Limb (tissue), 2 donors: ENCODE results near the gene CCDC182.

Experiments
- DNase-seq, 2 donors: peaks; one replicate each; pipeline ENCODE4 v3.0.0-alpha.2; 2016; ENCODE audit errors: extremely low spot score in 2 of 2

Gene CCDC182

DNA sequence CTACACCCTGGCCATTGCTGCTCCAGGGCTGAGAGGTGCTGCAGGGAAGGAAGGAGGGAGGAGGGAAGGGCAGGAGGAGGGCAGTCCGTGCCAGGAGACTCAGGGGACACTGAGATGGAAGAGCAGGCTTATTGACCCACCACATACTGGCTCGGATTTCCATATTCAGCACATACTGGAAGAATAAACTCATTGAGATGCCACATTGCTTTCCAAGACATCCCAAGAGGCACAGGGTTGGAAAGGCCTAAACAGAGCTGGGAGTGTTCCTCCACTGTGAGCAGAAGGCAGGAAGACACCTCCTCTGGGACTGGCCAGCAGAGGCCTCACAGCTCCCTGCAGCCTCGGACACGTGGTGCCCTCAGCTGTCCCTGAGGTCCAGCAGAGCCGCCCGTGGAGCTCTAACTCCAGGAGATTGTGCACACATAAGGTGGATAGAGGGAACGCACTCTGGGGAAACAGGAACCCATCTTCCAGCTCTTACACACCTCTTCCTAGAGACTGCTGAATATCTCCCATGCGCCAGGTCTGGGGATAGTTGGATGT, 17.4 kb downstream of the CCDC182 start:
- DNase-seq = no peak

DNA sequence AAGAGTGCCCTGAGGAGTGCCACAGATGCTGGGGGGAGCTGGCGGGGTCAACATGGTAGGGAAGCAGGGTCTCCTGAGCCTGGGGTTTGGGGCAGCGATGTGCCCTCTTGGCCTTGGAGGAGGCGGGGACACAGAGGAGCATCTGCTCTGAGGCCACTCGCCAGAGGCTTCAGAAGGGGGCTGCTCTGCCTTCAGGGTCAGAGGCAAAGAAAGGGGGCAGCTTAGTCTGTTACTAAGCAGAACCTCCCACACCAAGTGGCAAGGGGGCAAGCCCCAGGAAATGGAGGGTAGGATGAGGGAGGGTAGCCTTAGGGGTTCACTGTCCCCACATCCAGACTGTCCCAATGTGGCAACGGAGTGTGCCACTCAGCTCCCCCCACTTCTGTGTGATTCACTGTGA, 18.3 kb downstream of the CCDC182 start:
- DNase-seq = no peak

DNA sequence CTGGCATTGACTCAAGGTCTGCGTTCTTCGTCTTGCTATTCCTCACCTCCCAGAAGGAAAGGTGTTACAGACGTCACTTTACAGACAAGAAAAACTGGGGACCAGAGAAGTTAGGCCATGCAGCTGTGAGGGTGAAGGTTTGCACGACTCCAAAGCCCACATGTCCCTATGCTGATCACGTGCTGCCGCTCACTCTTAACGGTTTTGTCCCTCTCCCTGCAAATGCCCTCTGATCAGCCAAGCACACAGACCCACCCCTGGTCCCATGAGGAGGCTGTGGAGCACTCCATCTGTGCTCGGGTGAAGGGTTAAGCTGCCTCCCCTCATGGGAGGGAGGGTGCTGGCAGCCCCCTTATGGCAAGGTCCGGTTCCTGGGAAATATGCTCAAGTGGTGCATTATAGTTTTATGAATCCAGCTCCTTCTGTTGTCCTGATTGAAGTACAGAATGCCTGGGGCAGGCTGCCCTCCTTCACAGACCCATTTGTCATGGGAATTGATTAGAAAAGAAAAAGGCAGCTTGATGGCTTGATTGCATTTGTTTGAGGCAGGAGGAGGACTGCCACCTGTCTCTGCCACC, 18.8 kb downstream of the CCDC182 start:
- no peak for DNase-seq

DNA sequence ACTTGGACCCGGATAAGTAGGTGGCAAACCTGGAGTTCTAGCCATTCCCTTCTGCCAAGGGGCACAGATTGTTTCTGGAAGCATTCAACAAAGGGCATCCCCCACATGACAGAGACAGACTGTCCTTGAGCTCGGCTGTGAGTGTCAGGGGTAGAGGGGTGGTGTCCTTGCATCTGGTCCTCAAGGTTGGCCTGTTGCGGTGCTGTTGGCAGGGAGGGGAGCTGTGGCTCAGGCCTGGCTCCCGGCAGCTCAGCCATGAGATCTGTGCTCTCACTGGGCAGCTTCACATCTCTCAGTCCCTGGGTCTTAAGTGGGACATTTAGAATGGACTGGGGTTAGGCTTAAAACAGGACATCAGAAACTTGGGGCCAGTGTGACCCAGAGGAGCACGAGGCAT, 20.4 kb downstream of the CCDC182 start:
- DNase-seq = no peak

DNA sequence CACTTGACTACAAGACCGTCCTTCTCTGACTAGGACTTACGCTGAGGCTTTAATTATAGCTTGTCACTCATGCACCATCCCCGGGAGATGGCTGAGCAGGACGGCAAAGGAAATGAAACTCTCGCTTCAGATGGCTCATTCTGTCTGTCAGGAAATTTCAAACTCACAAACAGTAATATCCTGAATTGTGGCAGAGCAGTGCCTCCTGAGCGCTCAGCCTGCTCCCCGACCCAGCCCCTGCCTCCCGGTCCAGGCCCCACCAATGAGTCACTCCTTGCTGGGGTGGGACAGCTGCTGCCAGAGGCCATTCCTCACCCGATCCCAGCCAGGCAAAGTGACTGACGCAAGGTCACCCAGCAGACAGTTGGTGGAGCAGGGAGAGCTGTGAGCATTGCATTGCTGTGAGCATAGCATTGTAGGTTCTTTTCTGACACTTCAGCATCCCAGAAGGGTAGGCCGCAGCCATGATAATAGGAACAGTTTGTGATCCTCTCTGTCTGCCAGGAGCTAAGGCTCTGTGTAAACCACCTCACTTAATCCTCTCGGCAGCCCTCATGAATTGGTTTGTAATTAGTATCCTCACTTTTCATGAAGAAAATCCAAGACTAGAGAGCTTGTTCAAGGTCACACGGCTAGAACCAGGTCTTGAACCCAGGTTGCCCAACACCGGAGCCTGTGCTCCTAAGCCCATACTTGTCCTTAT, 20.9 kb downstream of the CCDC182 start:
- DNase-seq = no peak

DNA sequence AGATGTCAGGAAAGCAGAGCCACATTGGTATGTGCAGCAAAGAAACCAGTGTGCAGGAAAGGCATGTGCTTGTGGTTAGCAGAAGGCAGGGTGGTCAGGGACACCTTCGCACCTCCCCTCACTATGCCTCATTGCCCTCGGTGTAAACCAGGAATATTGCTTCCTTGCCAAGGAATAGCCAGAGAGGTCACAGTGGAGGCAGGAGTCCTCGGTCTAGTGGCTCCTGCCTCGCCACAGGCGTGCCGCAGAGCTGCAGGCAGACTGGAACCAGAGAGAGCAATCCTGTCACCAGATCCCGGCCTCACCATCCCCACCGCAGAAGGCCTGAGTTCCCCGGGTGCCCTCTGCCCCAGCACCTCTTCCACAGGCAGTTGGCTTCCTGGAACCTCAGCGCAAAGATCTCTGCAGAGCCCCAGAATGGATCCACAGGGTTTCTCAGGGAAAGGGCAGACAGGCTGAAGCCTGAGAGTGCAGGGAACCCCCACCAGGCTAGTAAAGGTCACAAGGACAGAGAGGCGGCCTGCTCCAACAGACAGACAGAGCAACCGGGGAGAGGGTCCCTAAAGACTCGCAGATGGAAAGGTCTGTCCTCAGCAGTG, 21.6 kb downstream of the CCDC182 start:
- no peak for DNase-seq

DNA sequence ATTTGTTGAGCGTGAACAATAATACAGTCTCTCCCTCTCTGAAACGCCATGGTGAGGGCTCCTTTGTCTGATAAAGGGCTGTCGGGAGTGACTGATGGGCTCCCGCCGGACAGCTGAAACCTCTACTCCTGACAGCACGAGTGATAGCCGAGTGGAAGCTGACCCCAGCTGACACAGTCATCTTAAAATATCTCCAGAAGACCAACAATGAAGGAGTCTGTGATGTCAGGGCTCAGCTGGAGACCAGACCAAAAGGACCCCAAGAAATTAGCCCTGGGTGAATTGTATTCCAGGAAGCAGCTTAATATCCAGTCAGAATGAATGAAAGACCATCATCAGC, 22.4 kb downstream of the CCDC182 start:
- DNase-seq = no peak

DNA sequence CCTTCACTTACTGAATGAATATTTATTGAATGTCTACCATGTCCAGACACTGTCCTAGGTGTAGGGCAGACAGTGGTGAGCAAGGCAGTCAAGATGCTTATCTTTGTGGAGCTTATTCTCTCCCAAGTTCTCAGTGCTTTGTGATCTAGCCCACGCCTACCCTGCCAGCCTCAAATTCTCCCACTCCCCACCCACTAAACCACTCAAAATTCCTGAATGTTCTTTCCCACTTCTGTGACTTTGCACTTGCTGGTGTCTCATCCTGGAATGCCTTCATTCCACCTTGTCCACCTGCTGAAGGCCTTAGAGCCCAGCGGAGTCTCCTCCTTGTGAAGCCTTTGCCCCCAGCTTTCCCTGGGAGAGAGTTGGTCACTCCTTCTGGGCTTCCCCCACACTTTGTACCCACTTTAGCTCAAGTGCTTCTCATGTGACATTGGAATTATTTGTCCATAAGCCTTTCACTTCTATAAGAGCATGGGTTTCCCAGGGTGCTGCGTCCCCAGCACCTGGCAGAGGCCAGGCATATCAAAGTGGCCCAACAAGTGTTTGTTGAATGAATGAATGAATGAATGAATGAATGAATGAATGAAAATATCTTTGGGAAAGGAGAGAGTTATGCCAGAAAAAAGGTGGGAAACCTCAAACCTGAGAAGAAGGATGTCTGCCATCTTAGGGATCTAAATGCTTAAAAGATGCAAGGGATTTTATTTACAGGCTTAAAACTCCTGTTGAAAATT, 23.0 kb downstream of the CCDC182 start:
- DNase-seq = no peak

DNA sequence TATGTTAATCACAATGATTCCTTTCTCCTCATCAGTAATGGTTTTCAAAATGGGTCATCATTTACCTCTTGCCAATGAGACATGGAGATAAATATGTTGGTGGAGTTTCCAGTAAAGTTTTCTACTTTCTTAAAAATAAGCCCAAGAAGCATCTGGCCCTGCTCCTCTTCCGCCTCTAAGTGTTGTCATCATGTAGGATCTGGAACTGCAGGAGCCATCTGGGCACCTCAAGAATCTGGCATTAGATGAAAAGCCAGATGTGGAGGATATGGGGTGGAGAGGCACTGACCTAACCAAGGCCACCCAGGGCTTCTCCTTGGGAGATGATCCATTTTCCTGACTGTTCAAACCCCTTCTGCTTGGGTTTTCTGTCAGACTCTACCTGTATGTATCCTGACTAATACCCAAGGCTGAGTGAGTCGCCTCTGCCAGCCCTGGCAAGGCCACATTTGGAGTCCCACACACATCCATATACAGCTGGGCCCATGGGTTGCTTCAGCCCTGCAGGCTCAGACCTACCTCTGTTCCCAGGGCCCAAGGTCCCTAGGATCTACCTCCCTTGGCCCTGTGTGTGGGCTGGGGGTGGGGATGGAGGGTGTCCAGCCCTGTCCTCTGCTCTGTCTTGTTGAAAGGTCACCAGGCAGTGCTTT, 24.6 kb downstream of the CCDC182 start:
- no peak for DNase-seq

DNA sequence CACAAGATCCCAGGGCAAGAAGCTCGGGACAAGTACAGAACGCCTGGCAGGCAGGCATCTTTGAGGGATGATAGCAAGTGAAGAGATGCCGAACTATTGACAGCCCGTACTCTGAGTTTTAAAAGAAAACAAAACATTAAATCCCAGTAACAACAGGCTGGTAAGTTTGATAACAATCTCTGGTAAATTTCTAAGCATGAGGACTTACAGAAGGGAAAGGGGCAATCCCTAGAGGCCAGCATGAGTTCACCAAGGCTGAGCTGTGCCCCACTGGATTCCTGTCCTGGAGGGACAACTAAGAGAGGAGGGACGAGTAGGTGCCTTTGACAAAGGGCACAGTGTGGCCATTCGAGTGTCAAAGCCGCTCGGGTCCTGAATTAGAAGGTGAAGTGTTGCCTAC, 26.2 kb downstream of the CCDC182 start:
- no peak for DNase-seq

DNA sequence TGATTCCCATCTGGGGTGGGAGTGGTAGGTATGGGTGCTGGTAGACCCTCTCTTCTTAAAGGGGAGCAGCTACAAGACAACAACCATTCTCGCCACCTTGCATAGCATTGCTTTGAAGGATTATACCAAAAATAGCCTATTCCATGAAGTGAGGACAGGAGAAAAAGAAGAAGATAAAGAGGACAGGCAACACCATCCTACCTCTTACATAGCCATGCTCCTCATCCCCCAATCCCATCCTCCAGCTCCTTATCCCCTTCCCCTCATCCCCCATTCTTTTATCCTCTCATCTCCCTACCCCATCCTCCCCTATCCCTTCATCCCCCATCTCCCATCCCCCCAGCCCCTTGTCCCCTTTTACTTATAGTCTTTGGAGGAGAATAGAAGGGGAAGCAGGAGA, 29.1 kb downstream of the CCDC182 start:
- DNase-seq = no peak

DNA sequence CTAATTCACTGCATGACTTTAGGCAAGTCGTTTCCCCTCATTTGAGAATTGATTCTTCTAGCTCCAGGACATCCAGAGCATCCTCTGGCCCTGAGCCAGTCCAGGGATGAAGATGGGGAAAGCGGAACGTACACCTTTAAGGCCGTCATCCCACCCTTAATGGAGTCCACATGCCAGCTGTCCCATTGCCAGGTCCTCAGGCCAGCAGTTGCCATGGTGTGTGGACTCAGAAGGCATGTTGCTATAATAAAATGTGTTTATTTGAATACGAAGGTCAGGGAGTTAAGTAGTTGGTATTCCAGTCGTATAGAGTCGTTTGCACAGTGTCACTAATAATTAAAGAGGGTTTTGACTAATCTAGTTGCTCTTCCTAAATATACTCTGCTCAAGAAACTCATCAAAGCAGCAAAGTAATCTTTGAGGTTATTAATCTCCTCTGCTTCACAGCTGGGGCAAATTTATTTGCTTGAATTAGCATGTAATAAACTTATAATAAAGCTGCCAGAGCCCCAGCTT, 30.4 kb downstream of the CCDC182 start:
- DNase-seq = no peak

DNA sequence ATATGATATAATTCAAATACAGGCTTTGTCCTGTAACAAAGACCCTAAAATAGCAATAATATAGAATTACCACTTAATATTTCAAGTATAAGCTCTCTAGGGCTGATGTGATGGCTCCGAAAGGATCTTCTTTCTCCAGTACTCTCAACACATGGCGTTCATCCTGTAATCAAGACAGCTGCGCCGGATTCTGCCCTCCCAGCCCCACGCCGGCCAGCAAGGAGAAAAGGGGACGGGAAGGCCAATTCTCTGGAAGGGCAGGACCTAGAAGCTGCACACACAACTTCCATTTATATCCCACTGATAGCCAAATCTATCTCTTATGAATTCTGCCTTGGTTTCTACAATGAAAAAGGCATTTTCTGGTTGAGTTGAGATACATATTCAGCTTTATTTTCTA, 32.0 kb downstream of the CCDC182 start:
- DNase-seq = no peak

DNA sequence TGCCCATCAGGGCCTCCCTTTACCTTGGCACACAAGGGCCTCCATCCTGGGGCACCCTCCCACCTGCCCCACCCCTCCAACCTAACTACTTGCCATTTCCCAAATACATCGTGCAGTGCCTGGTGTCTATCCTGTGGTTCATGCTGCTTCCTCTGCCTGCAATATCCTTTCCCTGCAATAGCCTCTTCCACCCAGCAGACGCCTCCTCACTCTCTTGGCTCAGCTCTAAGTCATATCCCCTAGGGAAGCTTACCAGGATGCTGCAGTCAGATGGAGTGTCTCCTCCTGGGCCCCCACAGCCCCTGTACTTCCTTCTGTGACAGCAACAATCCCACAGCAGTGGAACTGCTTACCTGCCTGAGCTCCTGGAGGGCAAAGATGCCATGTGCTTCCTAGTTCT, 36.7 kb downstream of the CCDC182 start:
- no peak for DNase-seq

DNA sequence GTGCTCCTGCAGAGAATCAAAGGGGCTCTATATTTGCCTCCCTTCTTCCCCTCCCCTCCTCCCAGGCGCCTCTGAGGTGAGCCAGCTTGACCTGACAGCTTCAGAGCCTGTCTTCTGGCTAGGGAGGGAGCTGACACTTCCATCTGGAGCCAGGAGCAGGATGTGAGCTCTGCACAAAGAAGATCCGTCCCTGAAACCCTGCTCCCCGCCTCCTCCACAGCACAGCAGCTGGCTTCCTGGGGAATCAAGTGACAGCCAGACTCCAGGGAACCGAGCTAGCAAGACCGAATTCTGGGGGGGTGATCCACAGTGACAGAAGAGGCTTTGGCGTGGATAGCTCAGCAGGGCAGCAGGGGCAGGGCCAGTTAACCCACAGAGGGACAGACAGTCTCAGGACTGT, 37.2 kb downstream of the CCDC182 start:
- peak; percentile 42 to 60 for DNase-seq

DNA sequence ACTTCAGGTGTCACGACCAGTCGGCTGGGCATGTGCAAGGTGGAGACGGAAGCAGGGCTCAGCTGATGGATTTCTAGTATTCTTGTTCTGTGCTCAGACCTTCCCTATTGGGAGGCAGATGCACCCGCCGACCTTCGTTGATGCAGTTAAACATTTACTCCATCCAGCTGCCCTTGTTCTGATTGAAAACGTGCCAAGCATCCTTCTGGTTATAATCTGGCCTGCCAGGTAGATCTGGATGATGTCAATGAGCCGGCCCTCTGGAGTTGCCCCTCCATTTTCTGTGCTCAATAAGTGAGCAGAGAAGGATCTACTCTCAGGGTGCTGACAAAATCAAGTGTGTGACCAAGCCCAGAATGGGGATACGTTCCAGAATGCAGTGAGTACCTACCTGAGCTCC, 38.3 kb downstream of the CCDC182 start:
- no peak for DNase-seq

DNA sequence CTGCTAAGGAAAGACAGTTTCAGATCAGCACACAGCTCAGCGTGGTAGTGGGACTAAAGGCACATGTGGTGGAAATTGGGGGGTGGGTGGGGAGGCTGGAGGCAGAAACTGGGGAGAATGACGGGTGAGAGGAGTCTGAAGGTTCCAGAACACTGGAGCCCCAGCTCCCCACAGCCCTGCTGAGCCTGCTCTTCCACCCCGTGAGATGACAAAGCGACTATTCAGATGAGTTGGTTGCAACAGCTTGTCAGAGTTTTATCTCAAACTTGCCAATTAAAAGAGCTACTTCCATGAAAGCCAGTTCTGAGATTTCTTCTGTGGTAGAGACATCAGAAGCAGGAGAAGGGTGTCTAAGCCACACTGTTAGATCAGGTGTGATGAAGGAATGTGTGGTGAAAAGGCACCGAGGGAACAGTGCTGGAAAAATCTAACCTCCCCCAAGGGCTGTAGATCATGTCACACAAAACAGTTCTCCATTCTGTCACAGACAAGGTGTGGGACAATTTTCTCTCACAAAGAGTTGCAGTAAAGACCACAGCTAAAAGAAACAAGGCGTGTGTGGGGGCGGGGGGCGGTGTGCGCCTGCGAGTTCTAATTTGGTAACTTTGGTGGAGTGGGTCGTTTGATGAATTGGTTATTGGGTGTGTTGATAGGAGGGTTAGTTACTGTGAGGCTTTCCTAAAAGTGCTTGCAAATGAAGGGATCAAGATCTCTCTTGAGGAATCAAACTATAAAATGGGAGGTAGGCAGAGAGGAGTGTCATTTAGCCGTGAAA, 39.0 kb downstream of the CCDC182 start:
- no peak for DNase-seq

DNA sequence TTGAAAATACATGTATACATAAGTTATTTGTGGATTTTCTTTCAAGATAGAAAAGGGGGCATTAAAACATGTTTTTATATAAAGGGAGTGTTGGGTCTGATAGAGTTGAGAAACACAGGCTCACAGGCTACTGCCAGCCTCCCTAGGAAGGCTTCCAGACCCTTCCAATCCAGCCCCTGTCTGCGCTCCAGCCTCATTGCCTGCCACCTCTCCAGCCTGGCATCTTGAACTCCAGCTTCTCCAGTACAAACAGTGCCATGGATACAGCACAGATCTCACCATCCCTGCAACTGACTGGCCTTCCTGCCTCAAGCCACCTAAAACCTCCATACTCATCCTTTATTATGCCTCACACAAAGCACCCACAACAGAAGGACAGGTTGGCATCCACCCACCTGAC, 40.7 kb downstream of the CCDC182 start:
- no peak for DNase-seq

DNA sequence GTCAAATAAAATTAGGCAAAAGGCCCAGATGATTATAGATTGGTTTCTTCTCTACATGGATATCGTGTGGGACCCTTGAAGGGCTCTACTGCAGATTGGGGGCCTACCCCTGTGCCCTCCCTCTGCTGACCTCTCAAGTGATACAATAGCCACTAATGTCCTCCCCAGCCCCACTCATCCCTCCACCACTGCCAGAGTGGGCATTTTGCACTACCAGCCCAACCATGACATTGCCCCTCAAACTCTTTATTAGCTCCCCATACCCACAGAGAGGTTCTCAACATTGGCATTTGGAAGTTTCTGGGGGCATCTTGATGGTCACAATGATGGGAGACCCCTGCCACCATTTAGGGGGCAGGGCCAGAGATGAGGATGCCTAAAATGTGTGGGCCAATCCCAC, 41.8 kb downstream of the CCDC182 start:
- DNase-seq = no peak

DNA sequence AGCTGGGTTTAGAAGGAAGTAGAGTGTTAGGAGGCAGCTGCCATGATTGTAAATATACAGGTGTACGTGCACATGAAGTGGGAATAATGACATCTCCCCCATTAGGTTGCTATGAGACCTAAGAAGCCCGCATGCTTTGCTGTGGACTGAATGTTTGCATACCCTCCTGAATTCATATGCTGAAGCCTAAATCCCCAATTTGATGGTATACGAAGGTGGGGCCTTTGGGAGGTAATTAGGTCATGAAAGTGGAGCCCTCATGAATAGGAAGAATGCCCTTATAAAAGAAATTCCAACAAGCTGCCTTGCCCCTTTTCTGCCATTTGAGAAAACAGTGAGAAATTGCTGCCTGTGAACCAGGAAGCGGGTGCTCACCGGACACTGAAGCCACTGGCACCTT, 44.0 kb downstream of the CCDC182 start:
- no peak for DNase-seq

DNA sequence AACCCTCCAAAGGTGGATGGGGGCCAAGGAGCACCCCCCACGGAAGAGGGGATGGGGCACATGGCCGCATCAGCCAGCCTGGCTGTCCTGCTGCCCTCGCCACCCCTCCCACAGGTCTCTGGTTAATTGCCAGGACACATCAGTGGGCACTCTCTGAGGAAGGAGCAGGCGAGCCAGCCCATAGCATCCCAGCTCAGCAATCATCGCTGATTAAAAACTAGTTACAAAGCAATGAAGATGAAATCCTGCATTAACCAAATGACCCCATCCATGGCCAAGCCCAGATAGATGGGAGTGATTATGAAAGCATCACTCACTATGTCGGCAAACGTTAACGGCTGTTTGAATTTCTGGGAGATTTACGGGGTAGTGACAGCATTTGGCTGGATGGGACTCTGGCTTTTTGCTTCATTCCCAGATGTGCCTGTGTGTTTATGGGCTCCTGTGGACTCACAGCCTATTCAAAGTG, 45.3 kb downstream of the CCDC182 start:
- DNase-seq = peak in 1 of 2 donors; percentile 37
